ENCODE data around the gene PRKG1. TPM values are rescaled to one million over a fixed set of nuclear protein-coding genes. Genes with fewer than 3 reads are reported as not detected.
A peak's percentile ranks its signal among the peaks of the same experiment; 100 is the strongest.
"Not testable (repeated sequence)": the region's sequence is repeated elsewhere in the genome, so short reads cannot be mapped to it uniquely, and the experiment has no call there.

PRKG1 gene
- polyA plus RNA-seq, 4 donors: 0.45 to 7.4 (median 1.3) TPM

- FAIRE-seq (no peak), DNase-seq (peak in 1 of 2 donors; percentile 26)
- H3K4me3 ChIP-seq (ENCODE audit: low read depth in 1 of 3, low read length in 3 of 3): no peak overlapping the region
Observed at GRCh38 chr10:52172581-52172980, 1098.3 kb downstream of the PRKG1 start.

GRCh38 chr10:52185256-52185655, 1111.0 kb downstream of the PRKG1 start:
- FAIRE-seq: no peak
- H3K27ac ChIP-seq (ENCODE audit: low read depth in 1 of 3, low read length in 2 of 3): no peak overlapping the region
- no peaks in the 10 kb centered on the region for H3K4me1 ChIP-seq (ENCODE audit: control insufficient read depth in 3 of 3, insufficient read depth in 2 of 3, low read depth in 1 of 3, low read length in 2 of 3)
- H3K27me3 ChIP-seq (ENCODE audit: control insufficient read depth in 3 of 3, insufficient read depth in 3 of 3, low read length in 3 of 3): no peaks in the 10 kb centered on the region
- H3K4me3 ChIP-seq (ENCODE audit: low read depth in 1 of 3, low read length in 3 of 3): no peak overlapping the region
- no peak for DNase-seq
- peaks cover 2 to 20% of the 10 kb centered on the region in 2 donors for H3K9me3 ChIP-seq (ENCODE audit: control insufficient read depth in 2 of 2, insufficient read depth in 1 of 2, low read depth in 1 of 2, low read length in 1 of 2)
- H3K36me3 ChIP-seq (ENCODE audit: control insufficient read depth in 3 of 3, insufficient read depth in 2 of 3, low read depth in 1 of 3, low read length in 3 of 3): no peaks in the 10 kb centered on the region

More at GRCh38 chr10:52172581-52172980, 1098.3 kb downstream of the PRKG1 start:
- Histone ChIP-seq H3K9me3 (ENCODE audit: control insufficient read depth in 2 of 2, insufficient read depth in 1 of 2, low read depth in 1 of 2, low read length in 1 of 2) (no peaks in the 10 kb centered on the region), H3K27me3 (ENCODE audit: control insufficient read depth in 3 of 3, insufficient read depth in 3 of 3, low read length in 3 of 3) (no peaks in the 10 kb centered on the region), H3K36me3 (ENCODE audit: control insufficient read depth in 3 of 3, insufficient read depth in 2 of 3, low read depth in 1 of 3, low read length in 3 of 3) (no peaks in the 10 kb centered on the region), H3K4me1 (ENCODE audit: control insufficient read depth in 3 of 3, insufficient read depth in 2 of 3, low read depth in 1 of 3, low read length in 2 of 3) (no peaks in the 10 kb centered on the region), H3K27ac (ENCODE audit: low read depth in 1 of 3, low read length in 2 of 3) (no peak overlapping the region)
- WGBS, 3 donors: 79 to 85% (median 82%) methylated on average over 1 of the region's 1 CpG

- Histone ChIP-seq H3K27ac (ENCODE audit: low read depth in 1 of 3, low read length in 2 of 3) (no peak overlapping the region), H3K27me3 (ENCODE audit: control insufficient read depth in 3 of 3, insufficient read depth in 3 of 3, low read length in 3 of 3) (no peaks in the 10 kb centered on the region), H3K4me1 (ENCODE audit: control insufficient read depth in 3 of 3, insufficient read depth in 2 of 3, low read depth in 1 of 3, low read length in 2 of 3) (no peaks in the 10 kb centered on the region), H3K4me3 (ENCODE audit: low read depth in 1 of 3, low read length in 3 of 3) (no peak overlapping the region), H3K36me3 (ENCODE audit: control insufficient read depth in 3 of 3, insufficient read depth in 2 of 3, low read depth in 1 of 3, low read length in 3 of 3) (no peaks in the 10 kb centered on the region), H3K9me3 (ENCODE audit: control insufficient read depth in 2 of 2, insufficient read depth in 1 of 2, low read depth in 1 of 2, low read length in 1 of 2) (peaks cover 2 to 12% of the 10 kb centered on the region in 2 donors)
- FAIRE-seq: no peak
- DNase-seq: no peak
- WGBS, 3 donors: 53 to 58% (median 56%) methylated on average over 3 of the region's 3 CpGs
Observed at GRCh38 chr10:52187521-52188258, 1113.4 kb downstream of the PRKG1 start.

GRCh38 chr10:52191049-52191448, 1116.8 kb downstream of the PRKG1 start:
- FAIRE-seq (no peak), DNase-seq (no peak)
- Histone ChIP-seq H3K27me3 (ENCODE audit: control insufficient read depth in 3 of 3, insufficient read depth in 3 of 3, low read length in 3 of 3) (no peaks in the 10 kb centered on the region), H3K36me3 (ENCODE audit: control insufficient read depth in 3 of 3, insufficient read depth in 2 of 3, low read depth in 1 of 3, low read length in 3 of 3) (no peaks in the 10 kb centered on the region), H3K9me3 (ENCODE audit: control insufficient read depth in 2 of 2, insufficient read depth in 1 of 2, low read depth in 1 of 2, low read length in 1 of 2) (no peaks in the 10 kb centered on the region), H3K4me3 (ENCODE audit: low read depth in 1 of 3, low read length in 3 of 3) (no peak overlapping the region), H3K27ac (ENCODE audit: low read depth in 1 of 3, low read length in 2 of 3) (no peak overlapping the region), H3K4me1 (ENCODE audit: control insufficient read depth in 3 of 3, insufficient read depth in 2 of 3, low read depth in 1 of 3, low read length in 2 of 3) (no peaks in the 10 kb centered on the region)
- WGBS, 3 donors: 86 to 94% (median 93%) methylated on average over 5 of the region's 5 CpGs

- FAIRE-seq (no peak), DNase-seq (no peak)
- no peak overlapping the region for H3K4me3 ChIP-seq (ENCODE audit: low read depth in 1 of 3, low read length in 3 of 3)
- H3K27me3 ChIP-seq (ENCODE audit: control insufficient read depth in 3 of 3, insufficient read depth in 3 of 3, low read length in 3 of 3): no peaks in the 10 kb centered on the region
- no peaks in the 10 kb centered on the region for H3K9me3 ChIP-seq (ENCODE audit: control insufficient read depth in 2 of 2, insufficient read depth in 1 of 2, low read depth in 1 of 2, low read length in 1 of 2)
- 88 to 90% (median 90%) methylated on average over 3 of the region's 3 CpGs for WGBS, 3 donors
- no peaks in the 10 kb centered on the region for H3K4me1 ChIP-seq (ENCODE audit: control insufficient read depth in 3 of 3, insufficient read depth in 2 of 3, low read depth in 1 of 3, low read length in 2 of 3)
- H3K27ac ChIP-seq (ENCODE audit: low read depth in 1 of 3, low read length in 2 of 3): no peak overlapping the region
- H3K36me3 ChIP-seq (ENCODE audit: control insufficient read depth in 3 of 3, insufficient read depth in 2 of 3, low read depth in 1 of 3, low read length in 3 of 3): no peaks in the 10 kb centered on the region
Observed at GRCh38 chr10:52194191-52194590, 1119.9 kb downstream of the PRKG1 start.

GRCh38 chr10:52194716-52195115, 1120.4 kb downstream of the PRKG1 start:
- H3K27ac ChIP-seq (ENCODE audit: low read depth in 1 of 3, low read length in 2 of 3): no peak overlapping the region
- no peaks in the 10 kb centered on the region for H3K4me1 ChIP-seq (ENCODE audit: control insufficient read depth in 3 of 3, insufficient read depth in 2 of 3, low read depth in 1 of 3, low read length in 2 of 3)
- H3K36me3 ChIP-seq (ENCODE audit: control insufficient read depth in 3 of 3, insufficient read depth in 2 of 3, low read depth in 1 of 3, low read length in 3 of 3): no peaks in the 10 kb centered on the region
- no peak overlapping the region for H3K4me3 ChIP-seq (ENCODE audit: low read depth in 1 of 3, low read length in 3 of 3)
- no peaks in the 10 kb centered on the region for H3K9me3 ChIP-seq (ENCODE audit: control insufficient read depth in 2 of 2, insufficient read depth in 1 of 2, low read depth in 1 of 2, low read length in 1 of 2)
- no peak for FAIRE-seq
- DNase-seq: no peak
- no peaks in the 10 kb centered on the region for H3K27me3 ChIP-seq (ENCODE audit: control insufficient read depth in 3 of 3, insufficient read depth in 3 of 3, low read length in 3 of 3)

GRCh38 chr10:52197098-52197497, 1122.8 kb downstream of the PRKG1 start:
- Histone ChIP-seq H3K27ac (ENCODE audit: low read depth in 1 of 3, low read length in 2 of 3) (no peak overlapping the region), H3K36me3 (ENCODE audit: control insufficient read depth in 3 of 3, insufficient read depth in 2 of 3, low read depth in 1 of 3, low read length in 3 of 3) (no peaks in the 10 kb centered on the region), H3K4me3 (ENCODE audit: low read depth in 1 of 3, low read length in 3 of 3) (no peak overlapping the region), H3K27me3 (ENCODE audit: control insufficient read depth in 3 of 3, insufficient read depth in 3 of 3, low read length in 3 of 3) (no peaks in the 10 kb centered on the region), H3K4me1 (ENCODE audit: control insufficient read depth in 3 of 3, insufficient read depth in 2 of 3, low read depth in 1 of 3, low read length in 2 of 3) (no peaks in the 10 kb centered on the region), H3K9me3 (ENCODE audit: control insufficient read depth in 2 of 2, insufficient read depth in 1 of 2, low read depth in 1 of 2, low read length in 1 of 2) (no peaks in the 10 kb centered on the region)
- 53 to 59% (median 55%) methylated on average over 3 of the region's 3 CpGs for WGBS, 3 donors
- FAIRE-seq: no peak
- DNase-seq: no peak

GRCh38 chr10:52198540-52198939, 1124.3 kb downstream of the PRKG1 start:
- 66 to 67% (median 66%) methylated on average over 3 of the region's 3 CpGs for WGBS, 3 donors
- no peak for DNase-seq
- Histone ChIP-seq H3K27me3 (ENCODE audit: control insufficient read depth in 3 of 3, insufficient read depth in 3 of 3, low read length in 3 of 3) (no peaks in the 10 kb centered on the region), H3K4me1 (ENCODE audit: control insufficient read depth in 3 of 3, insufficient read depth in 2 of 3, low read depth in 1 of 3, low read length in 2 of 3) (no peaks in the 10 kb centered on the region), H3K4me3 (ENCODE audit: low read depth in 1 of 3, low read length in 3 of 3) (no peak overlapping the region), H3K9me3 (ENCODE audit: control insufficient read depth in 2 of 2, insufficient read depth in 1 of 2, low read depth in 1 of 2, low read length in 1 of 2) (no peaks in the 10 kb centered on the region), H3K36me3 (ENCODE audit: control insufficient read depth in 3 of 3, insufficient read depth in 2 of 3, low read depth in 1 of 3, low read length in 3 of 3) (no peaks in the 10 kb centered on the region), H3K27ac (ENCODE audit: low read depth in 1 of 3, low read length in 2 of 3) (no peak overlapping the region)
- FAIRE-seq: no peak

- H3K27me3 ChIP-seq (ENCODE audit: control insufficient read depth in 3 of 3, insufficient read depth in 3 of 3, low read length in 3 of 3); H3K9me3 ChIP-seq (ENCODE audit: control insufficient read depth in 2 of 2, insufficient read depth in 1 of 2, low read depth in 1 of 2, low read length in 1 of 2); H3K4me3 ChIP-seq (ENCODE audit: low read depth in 1 of 3, low read length in 3 of 3): not testable (repeated sequence)
Observed at GRCh38 chr10:52204906-52205305, 1130.6 kb downstream of the PRKG1 start.

More at GRCh38 chr10:52204906-52205305, 1130.6 kb downstream of the PRKG1 start:
- whole genome bisulfite sequencing, 3 donors: 79 to 84% (median 83%) methylated on average over 7 of the region's 7 CpGs
- DNase-seq; H3K4me1 ChIP-seq (ENCODE audit: control insufficient read depth in 3 of 3, insufficient read depth in 2 of 3, low read depth in 1 of 3, low read length in 2 of 3); H3K36me3 ChIP-seq (ENCODE audit: control insufficient read depth in 3 of 3, insufficient read depth in 2 of 3, low read depth in 1 of 3, low read length in 3 of 3); H3K27ac ChIP-seq (ENCODE audit: low read depth in 1 of 3, low read length in 2 of 3); FAIRE-seq: not testable (repeated sequence)
